HEK293T (cell line): Measurements from ENCODE around the gene CYP4F2.

Experiments
- FOXA1 ChIP-seq: fragments of 450-650 bp; IDR thresholded peaks from 2 replicates; pipeline ENCODE4 v1.6.1; 2016; ENCODE audit warnings: mild to moderate bottlenecking
- HDGF ChIP-seq: fragments of 450-650 bp; IDR thresholded peaks from 2 replicates; pipeline ENCODE4 v1.6.1; 2017; ENCODE audit warnings: antibody characterized with exemption, borderline replicate concordance
- NFRKB ChIP-seq: fragments of 450-650 bp; IDR thresholded peaks from 2 replicates; pipeline ENCODE4 v1.6.1; 2016; ENCODE audit warnings: mild to moderate bottlenecking, moderate library complexity
- SP1 ChIP-seq: fragments of 450-650 bp; IDR thresholded peaks from 2 replicates; pipeline ENCODE4 v1.6.1; 2017
- TARDBP ChIP-seq: fragments of 450-650 bp; IDR thresholded peaks from 2 replicates; pipeline ENCODE4 v1.6.1; 2016
- ZNF384 ChIP-seq: fragments of 450-650 bp; IDR thresholded peaks from 2 replicates; pipeline ENCODE4 v1.6.1; 2016
- TF ChIP-seq, protein P1 (sequence below): fragments of 450-650 bp; IDR thresholded peaks from 2 replicates; pipeline ENCODE4 v1.6.1; 2016

DNA sequence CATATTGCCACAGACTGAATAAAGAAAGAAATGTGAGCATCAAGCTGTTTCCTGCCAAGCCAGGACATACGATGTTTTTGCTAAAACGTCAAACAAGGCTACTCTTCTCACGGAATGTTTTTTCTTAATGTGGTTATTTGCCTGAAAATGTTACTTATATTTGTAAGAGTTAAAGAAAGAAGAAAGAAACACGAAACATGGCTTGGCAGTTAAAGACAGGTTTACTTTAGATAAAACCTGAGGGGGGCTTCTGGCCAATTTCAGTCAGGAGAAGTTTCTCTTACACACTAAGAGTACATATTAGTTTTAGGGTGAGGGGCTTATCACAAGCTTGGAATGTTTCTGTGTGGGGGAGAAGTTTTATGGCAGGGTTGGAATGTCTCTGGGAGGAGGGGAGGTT is 46.5 kb upstream of the CYP4F2 start:
- no peak for TF ChIP-seq TARDBP
- TF ChIP-seq HDGF = no peak
- no peak for TF ChIP-seq ZNF384
- no peak for TF ChIP-seq FOXA1
- TF ChIP-seq SP1 = no peak
- TF ChIP-seq, protein P1, sequence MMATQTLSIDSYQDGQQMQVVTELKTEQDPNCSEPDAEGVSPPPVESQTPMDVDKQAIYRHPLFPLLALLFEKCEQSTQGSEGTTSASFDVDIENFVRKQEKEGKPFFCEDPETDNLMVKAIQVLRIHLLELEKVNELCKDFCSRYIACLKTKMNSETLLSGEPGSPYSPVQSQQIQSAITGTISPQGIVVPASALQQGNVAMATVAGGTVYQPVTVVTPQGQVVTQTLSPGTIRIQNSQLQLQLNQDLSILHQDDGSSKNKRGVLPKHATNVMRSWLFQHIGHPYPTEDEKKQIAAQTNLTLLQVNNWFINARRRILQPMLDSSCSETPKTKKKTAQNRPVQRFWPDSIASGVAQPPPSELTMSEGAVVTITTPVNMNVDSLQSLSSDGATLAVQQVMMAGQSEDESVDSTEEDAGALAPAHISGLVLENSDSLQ = no peak
- no peak for TF ChIP-seq NFRKB
